HG03108 (cell line): ENCODE measurements around the gene TRIM32.

Experiments
- ATAC-seq: cut with Tn5 transposase; IDR thresholded peaks from one replicate; pipeline ENCODE4 v1.9.1; 2021; ENCODE audit warnings: moderate library complexity; ENCODE audit not compliant: unreplicated experiment

The TRIM32 gene

GRCh38 chr9:116749772-116750171, 62.7 kb downstream of the TRIM32 start:
- no peak for ATAC-seq

- ATAC-seq: no peak
These were observed 63.4 kb downstream of the TRIM32 start for GRCh38 chr9:116750510-116750909.
